Nucleus accumbens (tissue), 56 donors: ENCODE results near the gene AZU1.

Source experiments
- DNase-seq, 56 donors: peaks; one replicate each; lab custom pipeline; 2025; lab: John Stamatoyannopoulos, UW

Gene AZU1

DNA sequence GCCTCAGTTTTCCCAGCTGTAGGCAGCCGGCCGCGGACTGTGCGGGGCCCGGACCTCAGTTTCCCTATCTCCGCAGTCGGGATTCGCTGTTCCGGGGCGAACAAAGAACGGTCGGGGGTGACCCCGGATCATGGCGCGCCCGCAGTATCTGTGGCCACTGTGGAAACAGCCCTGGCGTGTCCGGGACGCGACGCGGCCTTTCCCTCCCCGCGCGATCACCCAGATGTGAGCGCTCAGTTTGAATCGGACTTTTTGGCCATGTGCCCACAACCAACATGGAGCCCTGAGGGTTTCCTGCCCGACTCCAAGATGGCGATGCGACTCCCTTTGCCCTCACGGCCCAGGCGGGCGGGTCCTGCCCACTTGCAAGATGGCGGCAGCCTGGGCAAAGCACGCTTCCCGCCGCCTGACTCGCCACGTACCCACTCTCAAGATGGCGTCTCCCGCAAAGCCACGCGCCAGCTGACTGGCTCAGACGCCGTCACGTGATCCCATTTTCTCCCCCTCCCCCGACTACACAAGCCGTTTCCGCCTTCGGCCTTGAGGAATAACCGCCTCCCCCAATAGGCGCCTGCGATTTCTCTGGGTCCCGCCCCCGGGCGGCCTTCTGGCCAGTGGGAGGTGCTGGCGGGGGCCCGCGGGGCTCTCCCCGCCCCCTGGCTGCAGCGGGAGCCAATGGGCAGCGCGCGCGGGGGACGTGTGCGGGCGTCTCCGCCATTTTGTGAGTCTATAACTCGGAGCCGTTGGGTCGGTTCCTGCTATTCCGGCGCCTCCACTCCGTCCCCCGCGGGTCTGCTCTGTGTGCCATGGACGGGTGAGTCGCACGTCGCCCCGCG, 30.7 kb upstream of the AZU1 start, which contains the start of gene PTBP1:
PTBP1 (plus strand) TSS at position 761 of the 836 bp plus-strand sequence; CDS start at position 807, 46 bp downstream.
- DNase-seq = peak; percentile 94 to 100 (median 100)

DNA sequence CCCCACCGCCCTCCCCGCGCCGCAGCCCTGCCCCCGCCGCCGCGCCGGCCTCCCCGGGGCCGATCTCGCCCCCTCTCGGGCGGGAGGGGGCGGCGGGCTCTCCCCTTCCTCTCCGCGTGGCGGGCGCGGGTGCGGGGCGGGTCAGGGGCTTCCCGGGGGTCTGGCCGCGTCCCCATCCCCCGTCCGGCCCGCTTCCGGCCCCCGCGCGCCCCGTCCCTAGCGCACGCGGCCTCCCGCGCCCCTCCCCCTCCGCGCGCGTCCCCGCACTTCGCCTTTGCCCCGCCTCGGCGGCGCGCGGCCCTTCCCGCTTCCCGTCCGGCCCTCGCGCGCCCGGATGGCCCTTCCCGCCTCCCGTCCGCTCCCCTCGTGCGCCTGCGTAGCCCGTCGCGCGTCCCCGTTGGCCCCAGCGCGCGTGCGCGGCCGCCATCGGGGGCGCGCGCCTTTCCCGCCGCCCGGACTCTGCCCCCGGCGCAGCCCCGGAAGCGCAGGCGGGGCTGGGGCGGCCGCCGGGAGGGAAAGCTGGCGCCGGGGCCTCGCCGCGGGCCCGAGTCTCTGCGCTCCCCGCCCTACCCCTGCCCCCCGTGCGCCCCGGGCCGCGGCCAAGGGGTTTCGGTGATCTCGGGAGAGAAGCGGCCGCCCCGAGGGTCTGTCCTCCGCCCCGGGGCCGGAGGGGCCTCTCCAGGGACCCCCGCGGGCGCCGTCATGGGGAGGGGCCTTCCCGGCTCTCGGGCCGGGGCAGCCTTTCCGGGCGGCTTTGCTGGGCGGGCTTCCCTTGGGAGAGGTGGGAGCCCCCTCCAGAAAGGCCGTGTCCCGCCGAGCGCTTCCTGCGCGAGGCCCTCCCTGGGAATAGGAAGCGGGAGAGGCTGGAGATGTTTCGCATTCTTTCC, 29.9 kb upstream of the AZU1 start:
- peak in 49 of 56 donors; percentile 15 to 86 (median 63) for DNase-seq

DNA sequence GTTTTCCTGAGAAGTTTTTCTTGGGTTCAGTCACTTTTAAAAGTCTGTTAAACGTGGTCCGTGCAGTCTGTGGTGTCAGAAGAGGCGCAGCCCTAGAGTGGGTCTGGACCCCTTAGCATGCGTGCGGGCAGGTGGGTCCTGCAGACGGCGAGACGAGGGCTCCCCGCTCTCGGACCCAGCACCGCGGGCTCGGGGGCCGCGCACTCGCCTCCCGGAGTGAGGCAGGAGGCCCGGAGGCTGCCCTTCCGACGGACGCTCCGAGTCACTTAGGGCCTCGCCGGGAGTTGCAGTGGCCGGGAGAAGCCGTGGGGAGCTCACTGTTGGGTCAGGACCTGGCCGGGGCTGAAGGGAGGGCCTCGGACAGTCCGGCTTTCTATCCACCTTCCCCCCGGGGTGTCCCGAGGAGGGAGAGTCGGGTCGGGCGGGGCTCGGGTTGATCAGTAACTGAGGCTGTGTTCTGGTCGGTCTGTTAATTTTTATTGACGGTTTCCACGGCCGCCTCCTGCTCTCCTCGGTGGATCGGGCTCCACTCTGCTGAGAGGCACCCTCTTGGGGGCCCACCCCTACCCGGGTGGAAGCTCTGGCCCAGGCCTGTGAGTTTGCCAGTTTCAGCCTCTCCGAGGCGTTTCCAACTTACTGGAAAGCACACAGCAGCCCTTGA, 29.1 kb upstream of the AZU1 start:
- DNase-seq = no peak

DNA sequence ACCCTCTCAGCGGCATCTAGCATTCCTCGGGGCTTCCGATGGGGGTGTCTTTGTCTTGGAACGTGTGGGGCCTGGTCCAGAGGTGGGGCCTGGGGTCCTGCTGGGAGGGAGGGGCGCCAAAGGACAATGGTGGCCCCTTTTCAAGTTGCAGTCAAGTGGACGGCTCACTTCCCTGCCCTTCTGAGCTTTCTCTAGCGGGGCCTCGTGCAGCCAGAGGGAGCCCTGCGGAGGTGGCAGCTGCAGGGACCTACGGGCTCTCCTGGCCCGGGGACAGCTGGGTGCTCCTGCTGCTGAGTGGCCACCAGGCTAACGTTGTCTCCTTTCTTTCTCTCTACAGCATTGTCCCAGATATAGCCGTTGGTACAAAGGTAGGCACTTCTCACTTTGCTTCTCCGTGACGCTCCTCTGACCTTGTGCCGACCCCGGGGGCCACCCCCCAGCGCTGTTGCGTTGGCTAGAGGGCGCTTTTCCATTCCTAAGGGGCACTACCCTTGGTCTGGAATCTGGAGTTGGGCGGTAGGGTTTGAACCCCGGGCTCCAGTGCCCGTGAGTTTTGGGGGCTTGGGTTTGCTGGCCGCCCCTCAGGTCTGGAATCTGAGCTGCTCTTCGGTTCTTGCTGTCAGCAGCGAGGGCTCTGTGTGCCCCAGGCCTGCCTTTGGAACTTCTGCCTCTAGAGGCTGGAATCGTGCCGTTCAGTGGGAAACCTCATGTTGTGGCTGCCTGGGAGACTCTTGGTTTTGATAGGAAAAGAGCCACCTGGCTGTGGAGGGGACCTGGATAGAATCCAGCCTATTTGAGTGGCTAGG, 28.4 kb upstream of the AZU1 start:
- DNase-seq = no peak

DNA sequence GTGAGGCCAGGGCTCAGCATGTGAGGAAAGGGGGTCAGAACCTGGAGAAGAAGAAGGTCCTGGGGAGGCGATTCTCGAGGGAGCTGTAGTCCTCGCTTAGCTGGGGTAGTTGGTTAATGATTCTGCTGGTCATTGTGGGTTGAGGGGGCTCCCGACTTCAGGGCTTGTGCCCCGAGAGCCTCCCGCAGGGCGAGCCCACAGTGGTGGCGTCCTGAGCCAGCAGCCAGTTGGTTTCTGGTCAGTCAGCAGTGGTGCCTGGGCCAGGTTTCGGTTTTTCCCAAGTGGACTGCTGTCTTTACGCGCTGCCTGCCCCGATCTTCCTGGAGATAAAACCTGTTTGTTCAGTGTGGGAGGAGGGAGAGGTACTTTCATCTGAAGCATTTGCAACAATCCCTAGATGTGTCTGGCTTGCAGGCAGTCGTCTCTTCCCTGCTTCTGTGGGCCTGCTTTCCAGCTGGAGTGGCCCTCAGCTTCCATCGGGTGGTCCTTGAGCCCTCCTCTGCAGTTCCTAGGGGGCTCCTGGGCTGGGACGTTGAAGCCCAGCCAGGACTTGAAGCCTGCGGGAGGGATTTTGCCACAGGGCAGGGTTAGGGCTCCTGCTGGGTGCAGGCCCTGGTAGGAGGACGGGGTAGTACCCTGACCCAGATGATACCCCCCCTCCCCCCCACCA, 27.1 kb upstream of the AZU1 start:
- DNase-seq = no peak

DNA sequence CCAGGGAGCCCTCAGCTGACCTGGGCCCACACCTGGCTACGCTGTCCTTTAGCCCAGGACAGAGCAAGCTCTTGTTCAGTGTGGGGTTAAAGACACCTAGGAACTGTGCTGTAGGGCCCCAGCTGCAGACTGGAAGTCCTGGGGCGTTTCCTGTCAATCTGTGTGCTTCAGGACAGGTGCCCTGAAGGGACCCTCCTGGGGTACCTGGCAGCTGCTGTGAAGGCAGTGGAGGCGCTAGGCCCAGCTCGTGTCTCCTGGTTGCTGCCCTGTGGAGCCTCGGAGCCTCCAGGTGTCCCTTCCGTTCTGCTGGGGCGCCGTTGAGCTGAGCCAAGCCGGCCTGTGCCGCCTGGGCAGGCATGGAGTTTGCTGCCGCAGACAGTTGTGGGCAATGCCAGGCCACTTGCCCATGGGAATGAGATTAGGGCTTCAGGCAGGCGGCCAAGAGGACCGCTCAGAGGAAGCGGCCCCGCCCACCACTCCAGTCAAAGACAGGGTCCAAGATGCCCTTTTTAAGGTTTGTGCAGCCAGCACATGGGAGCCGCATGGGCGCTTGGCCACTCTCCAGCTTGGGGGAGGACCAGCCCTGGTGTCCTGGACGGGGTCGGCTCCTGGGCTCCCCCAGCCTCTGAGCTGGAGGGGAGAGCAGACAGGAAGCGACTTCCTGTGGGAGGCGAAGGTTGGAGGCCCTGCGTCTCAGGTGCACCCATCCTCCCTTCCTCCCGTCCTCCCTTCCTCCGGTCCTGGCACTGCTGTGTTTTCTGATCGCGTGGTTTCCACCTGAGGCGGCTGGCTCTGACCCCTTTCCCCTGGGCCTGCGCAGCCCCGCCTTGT, 26.4 kb upstream of the AZU1 start:
- DNase-seq = peak in 3 of 56 donors; percentile 6 to 32 (median 21)

DNA sequence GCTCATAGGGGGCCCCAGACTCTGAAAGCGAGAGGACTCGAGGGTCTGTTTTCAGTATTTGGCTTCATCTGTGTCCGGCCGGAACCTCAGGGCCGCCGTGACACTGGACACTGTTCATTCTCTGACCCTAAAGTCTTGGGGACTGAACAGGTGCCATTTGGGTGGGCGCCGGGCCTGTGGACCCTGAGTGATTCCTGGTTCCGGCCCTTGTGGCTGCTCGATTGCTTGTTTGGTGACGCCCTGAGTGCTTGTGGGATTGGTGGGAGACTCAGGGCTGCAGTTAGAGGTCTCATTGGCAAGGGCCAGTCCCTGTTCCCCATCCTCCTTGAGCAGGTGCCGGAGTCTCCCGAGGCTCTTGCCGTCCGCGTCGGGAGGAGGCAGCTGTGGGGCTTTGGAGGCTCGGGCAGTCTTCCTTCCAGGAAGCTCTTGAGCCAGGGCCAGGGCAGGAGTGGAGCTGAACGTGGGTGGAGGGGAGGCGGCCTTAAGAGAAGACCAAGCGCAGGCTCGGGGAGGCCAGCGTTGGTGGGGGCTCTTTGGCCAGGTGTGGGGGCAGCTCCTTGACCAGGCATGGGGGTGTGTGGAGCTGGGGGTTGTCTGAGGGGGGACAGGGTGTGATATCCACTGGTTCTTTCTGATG, 25.7 kb upstream of the AZU1 start:
- DNase-seq = no peak

DNA sequence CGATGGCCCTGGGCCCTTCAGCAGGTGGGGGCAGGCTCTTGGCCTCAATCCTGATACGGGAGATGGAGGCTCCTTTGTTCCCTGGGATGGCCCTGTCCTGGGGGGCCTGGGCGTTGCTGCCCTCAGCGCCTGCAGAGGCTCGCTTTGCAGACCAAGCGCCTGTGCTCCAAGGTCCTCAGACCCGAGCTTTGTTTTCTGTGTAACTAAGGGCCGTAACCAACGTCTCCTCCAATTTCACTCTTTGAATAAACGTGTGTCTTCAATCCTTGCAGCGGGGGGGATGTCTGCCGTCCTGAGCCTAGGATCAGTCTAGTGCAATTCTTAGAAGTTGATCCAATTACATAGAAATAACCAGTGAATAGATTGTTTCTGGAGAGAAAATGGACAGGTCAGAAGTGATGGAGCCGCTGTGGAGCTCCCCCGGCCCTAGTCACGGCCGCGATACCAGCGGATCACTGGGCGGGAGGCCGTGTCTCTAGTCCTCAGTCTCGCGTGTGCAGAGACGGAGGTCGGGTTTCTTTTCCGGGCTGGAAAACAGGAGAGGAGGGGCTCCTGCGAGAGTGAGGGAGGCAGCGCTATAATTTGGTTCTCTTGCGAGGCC, 25.0 kb upstream of the AZU1 start:
- DNase-seq = no peak

DNA sequence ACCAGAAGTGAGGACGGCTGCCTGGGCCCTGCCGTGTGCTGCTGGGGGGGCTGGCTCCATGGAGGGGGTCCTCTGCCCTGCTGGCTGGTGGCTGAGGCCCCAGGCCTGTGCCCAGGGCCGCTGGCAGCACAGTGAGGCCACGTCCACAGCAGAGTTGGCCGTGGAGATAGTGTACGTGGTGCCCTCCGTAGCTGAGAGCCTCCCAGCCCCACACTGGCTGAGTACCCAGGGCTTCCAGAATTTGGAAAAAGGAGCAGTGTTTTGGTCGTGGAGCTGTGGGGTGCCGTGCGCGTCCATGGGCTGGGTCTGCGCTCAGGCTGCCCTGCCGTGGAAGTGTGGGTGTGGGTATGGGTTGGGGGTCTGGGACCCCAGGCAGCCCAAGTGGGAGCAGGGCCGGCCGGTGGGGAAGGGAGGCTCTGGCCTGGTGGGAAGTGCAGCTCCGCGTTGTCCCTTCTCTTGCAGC, 24.5 kb upstream of the AZU1 start:
- no peak for DNase-seq

DNA sequence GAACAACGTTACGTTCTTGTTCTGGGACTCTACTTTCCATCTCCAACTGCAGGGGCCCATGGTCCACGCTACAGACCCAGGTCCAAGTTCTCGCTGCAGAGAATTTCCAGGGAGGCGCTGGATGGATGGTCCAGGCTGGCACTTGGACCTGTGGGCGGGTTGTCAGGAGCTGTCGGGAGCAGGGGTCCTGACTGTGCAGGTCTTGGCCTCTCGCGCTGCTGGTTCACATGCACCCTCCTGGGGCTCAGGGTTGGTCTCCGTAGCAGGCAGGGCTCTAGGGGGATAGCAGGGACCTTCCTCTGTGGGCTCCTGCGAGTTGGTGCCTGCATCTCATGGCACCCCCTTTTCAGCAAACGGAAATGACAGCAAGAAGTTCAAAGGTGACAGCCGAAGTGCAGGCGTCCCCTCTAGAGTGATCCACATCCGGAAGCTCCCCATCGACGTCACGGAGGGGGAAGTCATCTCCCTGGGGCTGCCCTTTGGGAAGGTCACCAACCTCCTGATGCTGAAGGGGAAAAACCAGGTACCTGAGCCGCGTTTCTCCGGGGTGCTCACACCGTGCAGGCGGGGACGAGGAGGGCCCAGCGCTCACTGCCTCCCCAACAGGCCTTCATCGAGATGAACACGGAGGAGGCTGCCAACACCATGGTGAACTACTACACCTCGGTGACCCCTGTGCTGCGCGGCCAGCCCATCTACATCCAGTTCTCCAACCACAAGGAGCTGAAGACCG, 23.8 kb upstream of the AZU1 start:
- no peak for DNase-seq

DNA sequence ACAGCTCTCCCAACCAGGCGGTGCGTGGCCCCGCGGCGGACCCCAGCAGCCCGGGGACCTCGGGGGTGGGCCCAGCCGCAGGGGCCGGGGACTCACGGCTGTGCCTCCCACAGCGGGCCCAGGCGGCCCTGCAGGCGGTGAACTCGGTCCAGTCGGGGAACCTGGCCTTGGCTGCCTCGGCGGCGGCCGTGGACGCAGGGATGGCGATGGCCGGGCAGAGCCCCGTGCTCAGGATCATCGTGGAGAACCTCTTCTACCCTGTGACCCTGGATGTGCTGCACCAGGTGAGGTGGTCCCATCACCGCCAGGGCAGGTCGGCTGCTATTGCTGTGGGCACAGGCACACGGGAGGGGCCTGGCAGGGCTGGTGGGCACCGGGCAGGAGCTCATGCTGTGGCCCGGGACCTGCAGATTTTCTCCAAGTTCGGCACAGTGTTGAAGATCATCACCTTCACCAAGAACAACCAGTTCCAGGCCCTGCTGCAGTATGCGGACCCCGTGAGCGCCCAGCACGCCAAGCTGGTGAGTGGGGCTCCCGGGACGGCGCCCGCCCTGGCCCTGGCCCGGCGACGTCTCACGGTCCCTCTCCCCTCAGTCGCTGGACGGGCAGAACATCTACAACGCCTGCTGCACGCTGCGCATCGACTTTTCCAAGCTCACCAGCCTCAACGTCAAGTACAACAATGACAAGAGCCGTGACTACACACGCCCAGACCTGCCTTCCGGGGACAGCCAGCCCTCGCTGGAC, 23.0 kb upstream of the AZU1 start:
- no peak for DNase-seq

DNA sequence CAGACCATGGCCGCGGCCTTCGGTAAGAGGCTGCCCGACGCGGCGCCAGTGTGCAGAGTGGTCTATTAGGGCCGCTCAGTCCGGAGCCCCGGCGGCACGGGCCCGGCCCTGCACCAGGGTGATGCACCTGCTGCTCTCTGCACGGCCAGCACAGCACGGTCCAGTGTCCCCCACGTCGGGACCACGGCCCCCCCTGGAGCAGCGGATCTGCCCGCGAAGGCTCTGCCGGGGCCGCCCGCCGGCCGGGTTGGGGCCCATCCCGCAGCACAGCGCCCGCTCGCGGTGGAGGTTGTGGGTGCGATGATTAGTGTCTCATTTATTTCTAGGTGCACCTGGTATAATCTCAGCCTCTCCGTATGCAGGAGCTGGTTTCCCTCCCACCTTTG, 22.5 kb upstream of the AZU1 start:
- DNase-seq = no peak

DNA sequence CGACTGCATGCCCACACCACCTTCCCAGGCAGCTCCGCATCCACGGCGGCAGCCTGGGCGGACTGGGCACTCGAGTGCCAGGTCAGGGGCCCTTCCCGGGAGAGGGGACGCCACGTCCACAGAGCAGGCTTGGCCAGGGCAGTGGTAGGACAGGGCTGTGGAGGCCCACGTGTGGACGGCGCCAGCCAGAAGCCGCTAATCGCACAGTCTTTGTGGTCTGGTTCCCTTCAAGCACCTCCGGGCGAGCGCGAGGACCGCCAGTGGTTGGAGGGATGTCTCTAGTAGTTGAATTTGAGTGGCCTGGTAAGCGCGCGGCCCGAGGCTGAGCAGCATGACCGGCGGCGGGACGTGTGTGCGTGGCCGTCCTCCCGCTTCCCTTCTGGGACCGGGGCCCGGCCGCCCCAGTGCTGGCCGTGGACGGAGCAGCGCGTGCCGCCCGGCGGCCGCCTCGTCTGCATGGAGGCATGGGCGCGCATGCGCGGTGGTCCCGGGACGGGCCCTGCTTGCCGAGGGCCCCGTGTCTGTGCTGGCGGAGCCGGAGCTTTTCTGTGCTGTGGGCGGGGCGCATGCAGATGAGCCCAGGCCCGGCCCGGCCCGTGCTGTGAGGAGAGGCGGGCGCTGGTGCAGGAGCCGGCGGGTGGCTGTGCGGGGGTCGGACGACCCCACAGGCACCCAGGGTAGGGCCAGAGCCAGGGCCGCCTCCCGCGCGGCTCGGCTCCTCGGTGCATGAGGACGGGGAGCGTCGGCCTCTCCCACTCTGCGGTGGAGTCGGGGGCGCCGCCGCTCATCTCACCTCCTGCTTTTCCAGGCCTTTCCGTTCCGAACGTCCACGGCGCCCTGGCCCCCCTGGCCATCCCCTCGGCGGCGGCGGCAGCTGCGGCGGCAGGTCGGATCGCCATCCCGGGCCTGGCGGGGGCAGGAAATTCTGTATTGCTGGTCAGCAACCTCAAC, 21.8 kb upstream of the AZU1 start:
- DNase-seq = no peak

DNA sequence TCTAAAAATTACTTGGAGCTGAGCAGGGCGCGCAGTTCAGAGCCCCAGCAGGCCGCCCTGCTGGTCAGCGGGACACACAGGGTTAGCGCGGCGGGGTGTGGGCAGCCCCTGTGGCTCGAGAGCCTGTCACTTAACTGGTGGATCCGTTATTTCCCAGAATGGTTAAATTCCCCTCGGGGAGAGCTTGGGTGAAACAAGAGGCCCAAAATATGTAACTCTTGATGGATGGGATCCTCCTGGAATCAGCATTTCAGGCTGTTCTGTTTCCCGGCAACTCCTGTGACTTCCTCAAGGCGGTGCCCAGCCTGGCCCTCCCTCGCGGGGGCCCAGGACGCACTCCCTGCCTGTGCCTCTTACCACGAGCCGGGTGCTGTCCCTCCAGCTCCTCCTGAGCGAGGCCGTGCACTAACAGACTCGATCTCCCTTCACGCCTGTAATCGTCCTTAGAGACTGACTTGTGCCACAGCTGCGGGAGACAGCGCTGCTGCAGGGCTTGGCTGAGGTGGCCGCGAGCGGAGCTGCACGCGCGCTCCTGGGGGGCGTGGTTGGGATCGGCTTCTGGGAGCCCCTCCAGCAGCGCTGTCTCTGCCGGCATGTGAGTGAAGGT, 20.7 kb upstream of the AZU1 start:
- DNase-seq = no peak
